ENCODE data around the gene TMEM82. TPM values are rescaled to one million over a fixed set of nuclear protein-coding genes. Genes with fewer than 3 reads are reported as not detected.

Gene TMEM82
- total and polyA plus RNA-seq, 9 of the 15 experiments (the other 6 are each of a cell fraction or from before 2014, with no cell fraction given), result not detected

DNA sequence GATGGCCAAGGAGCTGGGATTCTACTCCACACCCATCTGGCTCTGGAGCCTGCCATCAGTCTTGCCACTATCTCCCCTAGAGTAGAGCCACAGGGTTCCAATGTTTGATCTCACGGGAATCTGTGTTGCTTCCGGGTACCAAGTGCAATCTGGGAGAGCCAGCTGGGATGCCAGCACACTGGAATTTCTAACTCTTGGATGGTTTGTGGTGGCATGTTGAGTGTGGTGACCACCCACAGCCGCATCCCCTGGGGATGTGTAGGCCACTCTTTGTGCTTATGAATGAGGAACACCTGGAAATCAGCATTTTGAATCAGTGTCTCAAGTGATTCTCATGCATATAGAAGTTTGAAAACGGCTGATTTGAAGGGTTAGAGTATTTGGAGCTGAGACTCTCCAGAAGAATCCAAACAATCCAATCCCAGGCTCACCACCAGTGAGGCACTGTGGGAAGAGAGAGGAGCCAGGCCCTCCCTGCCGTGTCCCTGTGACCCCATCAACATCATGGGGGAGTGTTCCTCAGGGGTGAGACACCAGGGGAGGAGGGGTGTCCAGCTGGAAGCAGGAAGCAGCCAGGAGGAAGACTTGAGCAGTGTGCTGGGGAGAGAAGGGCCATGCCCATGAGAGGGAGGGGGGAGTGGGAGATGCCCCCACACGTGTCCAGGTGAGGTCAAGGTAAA lies 29.7 kb downstream of the TMEM82 start:
- CTCF ChIA-PET (ENCODE audit: low intra/inter-chr PET ratio), result no interaction called here
- intact Hi-C loops (cut with micrococcal nuclease), result no loop called here
- FAIRE-seq, result peak; percentile 6

More for the DNA sequence above, 29.7 kb downstream of the TMEM82 start:
- Histone ChIP-seq H3K9ac (ENCODE audit: insufficient read depth in 1 of 2, low read depth in 2 of 2, low read length in 2 of 2) (peak overlapping the region in 1 of 2 experiments; percentile 28; a peak in 1 of 4 replicates), H3K27me3 (ENCODE audit: control insufficient read depth in 2 of 2, insufficient read depth in 2 of 2, low read length in 2 of 2) (peaks cover 20 to 61% of the 10 kb centered on the region in 2 experiments), H3K4me1 (replicated peaks in 1 of 2; ENCODE audit: control insufficient read depth in 2 of 2, insufficient read depth in 2 of 2, low read length in 2 of 2) (peaks cover 0 to 4% of the 10 kb centered on the region in 2 experiments; a peak in 2 of 5 replicates), H3K27ac (ENCODE audit: extremely low read depth, low read depth, low read length) (no peak overlapping the region), H3K9me3 (replicated peaks; ENCODE audit: control insufficient read depth, insufficient read depth, low read depth, low read length) (no peaks in the 10 kb centered on the region; the same call in 1 of the 2 replicates), H3K36me3 (ENCODE audit: control insufficient read depth, insufficient read depth, low read length) (no peaks in the 10 kb centered on the region), H3K79me2 (ENCODE audit: control insufficient read depth, insufficient read depth, low read length) (no peaks in the 10 kb centered on the region), H3K9me1 (ENCODE audit: control insufficient read depth, insufficient read depth, low read length) (no peaks in the 10 kb centered on the region), H4K20me1 (replicated peaks; ENCODE audit: control insufficient read depth, insufficient read depth, low read length) (no peaks in the 10 kb centered on the region), H2AFZ (ENCODE audit: low read depth, low read length) (no peak overlapping the region), H3K4me2 (ENCODE audit: insufficient read depth, low read length) (no peak overlapping the region), H3K4me3 (no peak overlapping the region)
- no TSS peak for BruUV-seq (replicated peaks)
- DNase-seq (ENCODE audit: extremely low read depth in 1 of 4, low spot score in 3 of 4) (no peak), ATAC-seq (peak; percentile 18; the same call in 1 of the 3 replicates)
- in situ Hi-C loops (cut with MboI), result no loop called here
- POLR2A ChIA-PET, result interaction anchor here (0.6 to 1.3 kb wide), 4 partner anchors 11 to 1133 kb away, joined by 3 to 4 read pairs (median 3); no protein-coding TSS in a partner anchor
- TF ChIP-seq KDM5B (IDR thresholded peaks at IDR 0.05; ENCODE audit: insufficient replicate concordance, low read depth, low read length) (no peak), ZKSCAN8 (CRISPR knock-in tag; IDR thresholded peaks at IDR 0.05) (no peak), ZNF699 (CRISPR knock-in tag; IDR thresholded peaks at IDR 0.05; ENCODE audit: insufficient replicate concordance) (no peak), MYNN (IDR thresholded peaks at IDR 0.05) (no peak), MYNN (CRISPR knock-in tag; IDR thresholded peaks at IDR 0.05) (no peak), TCF7 (IDR thresholded peaks at IDR 0.05; ENCODE audit: borderline replicate concordance) (no peak), SLC30A9 (CRISPR knock-in tag; IDR thresholded peaks at IDR 0.05) (no peak), FUS (optimal IDR thresholded peaks at IDR 0.05; ENCODE audit: low read depth, low read length) (no peak)
- TF ChIP-seq, protein P1, sequence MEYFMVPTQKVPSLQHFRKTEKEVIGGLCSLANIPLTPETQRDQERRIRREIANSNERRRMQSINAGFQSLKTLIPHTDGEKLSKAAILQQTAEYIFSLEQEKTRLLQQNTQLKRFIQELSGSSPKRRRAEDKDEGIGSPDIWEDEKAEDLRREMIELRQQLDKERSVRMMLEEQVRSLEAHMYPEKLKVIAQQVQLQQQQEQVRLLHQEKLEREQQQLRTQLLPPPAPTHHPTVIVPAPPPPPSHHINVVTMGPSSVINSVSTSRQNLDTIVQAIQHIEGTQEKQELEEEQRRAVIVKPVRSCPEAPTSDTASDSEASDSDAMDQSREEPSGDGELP (CRISPR knock-in tag; IDR thresholded peaks at IDR 0.05; ENCODE audit: borderline replicate concordance), result 0 out of 2 replicates have a peak, but pooled peaks have one; percentile 14
- TF ChIP-seq, protein P2, sequence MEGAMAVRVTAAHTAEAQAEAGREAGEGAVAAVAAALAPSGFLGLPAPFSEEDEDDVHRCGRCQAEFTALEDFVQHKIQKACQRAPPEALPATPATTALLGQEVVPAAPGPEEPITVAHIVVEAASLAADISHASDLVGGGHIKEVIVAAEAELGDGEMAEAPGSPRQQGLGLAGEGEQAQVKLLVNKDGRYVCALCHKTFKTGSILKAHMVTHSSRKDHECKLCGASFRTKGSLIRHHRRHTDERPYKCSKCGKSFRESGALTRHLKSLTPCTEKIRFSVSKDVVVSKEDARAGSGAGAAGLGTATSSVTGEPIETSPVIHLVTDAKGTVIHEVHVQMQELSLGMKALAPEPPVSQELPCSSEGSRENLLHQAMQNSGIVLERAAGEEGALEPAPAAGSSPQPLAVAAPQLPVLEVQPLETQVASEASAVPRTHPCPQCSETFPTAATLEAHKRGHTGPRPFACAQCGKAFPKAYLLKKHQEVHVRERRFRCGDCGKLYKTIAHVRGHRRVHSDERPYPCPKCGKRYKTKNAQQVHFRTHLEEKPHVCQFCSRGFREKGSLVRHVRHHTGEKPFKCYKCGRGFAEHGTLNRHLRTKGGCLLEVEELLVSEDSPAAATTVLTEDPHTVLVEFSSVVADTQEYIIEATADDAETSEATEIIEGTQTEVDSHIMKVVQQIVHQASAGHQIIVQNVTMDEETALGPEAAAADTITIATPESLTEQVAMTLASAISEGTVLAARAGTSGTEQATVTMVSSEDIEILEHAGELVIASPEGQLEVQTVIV (CRISPR knock-in tag; IDR thresholded peaks at IDR 0.05; ENCODE audit: borderline replicate concordance), result no peak
- WGBS (ENCODE audit: insufficient coverage, low coverage, missing lambda C conversion rate), result 3% methylated on average over 6 of the region's 6 CpGs
